ES-I3 (cell line): Measurements from ENCODE around the gene KIAA0319L.
A peak's percentile ranks its signal among the peaks of the same experiment; 100 is the strongest.

Source experiments
- H3K36me3 ChIP-seq: 2 replicates; pipeline ENCODE4 v1.6.1; 2013; ENCODE audit warnings: mild to moderate bottlenecking, low read length, control low read depth, moderate library complexity; ENCODE audit not compliant: insufficient read depth
- H3K4me1 ChIP-seq: 2 replicates; pipeline ENCODE4 v1.6.1; 2013; ENCODE audit warnings: mild to moderate bottlenecking, control low read depth, low read length; ENCODE audit not compliant: insufficient read depth
- H3K9ac ChIP-seq: 2 replicates; pipeline ENCODE4 v1.6.1; 2013; ENCODE audit warnings: low read depth, mild to moderate bottlenecking, low read length, moderate library complexity
- H3K9me3 ChIP-seq: 2 replicates; pipeline ENCODE4 v1.6.1; 2013; ENCODE audit warnings: mild to moderate bottlenecking, low read length, moderate library complexity; ENCODE audit not compliant: control insufficient read depth, insufficient read depth

Gene KIAA0319L

DNA sequence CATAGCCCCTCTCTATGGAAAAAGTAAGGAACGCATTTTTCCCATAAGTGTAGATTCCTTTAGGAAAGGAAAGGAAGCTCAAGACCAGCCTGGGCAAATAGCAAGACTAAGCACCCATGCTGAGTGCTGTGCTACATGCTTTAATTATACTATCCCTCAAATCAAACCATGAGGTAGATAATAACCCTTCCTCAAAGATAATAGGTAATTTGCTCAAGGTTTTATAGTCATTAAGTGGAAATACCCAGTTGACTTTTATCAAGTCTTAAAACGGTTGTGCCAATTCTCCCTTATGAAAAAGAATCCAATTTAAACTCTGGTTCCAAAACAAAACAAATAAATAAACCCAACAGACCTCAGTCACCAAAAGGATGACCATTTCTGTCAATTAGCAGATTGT lies 3.4 kb downstream of the KIAA0319L start:
- Histone ChIP-seq H3K9ac (peak overlapping the region; percentile 39; the same call in 1 of the 2 replicates), H3K36me3 (peaks cover 18% of the 10 kb centered on the region; the same call in 1 of the 2 replicates), H3K4me1 (peaks cover 23% of the 10 kb centered on the region), H3K9me3 (no peaks in the 10 kb centered on the region)

DNA sequence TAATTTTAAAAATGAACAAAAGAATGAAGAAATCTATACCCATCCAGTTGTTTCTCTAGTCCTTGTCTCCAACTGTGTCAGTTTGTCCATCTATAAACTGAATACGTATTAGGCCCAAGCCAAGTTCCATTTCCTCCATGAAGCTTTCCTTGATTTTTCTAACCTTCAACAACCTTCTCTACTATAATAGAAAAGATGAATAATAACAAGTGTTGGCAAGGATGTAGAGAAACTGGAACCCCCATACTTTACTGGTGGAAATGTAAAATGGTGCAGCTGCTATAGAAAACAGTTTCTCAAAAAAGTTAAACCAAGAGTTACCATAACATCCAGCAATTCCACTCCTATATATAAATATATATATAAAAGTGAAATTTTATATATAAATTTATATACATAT lies 10.6 kb downstream of the KIAA0319L start:
- Histone ChIP-seq H3K4me1 (peaks cover 7% of the 10 kb centered on the region), H3K9ac (no peak overlapping the region), H3K36me3 (peaks cover 6% of the 10 kb centered on the region; the same call in 1 of the 2 replicates), H3K9me3 (no peaks in the 10 kb centered on the region)

DNA sequence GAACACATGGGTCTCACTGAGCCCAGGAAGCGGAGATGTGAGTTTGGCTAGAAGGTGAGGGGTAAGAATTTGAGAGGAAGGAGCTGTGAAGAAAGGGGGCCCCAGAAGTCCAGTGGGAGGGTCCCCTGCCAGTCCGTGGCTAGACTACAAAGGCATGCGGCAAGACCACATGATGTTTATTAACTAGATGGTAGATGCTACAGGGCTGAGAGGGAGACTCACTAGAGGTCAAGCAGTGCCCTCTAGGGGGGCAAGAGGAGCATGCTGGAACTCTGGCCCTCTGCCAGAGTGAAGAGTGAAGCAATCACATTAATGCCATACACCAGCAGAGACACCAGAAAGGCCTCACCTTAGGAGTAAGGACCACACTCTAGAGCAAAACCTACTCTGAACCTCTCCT lies 12.2 kb downstream of the KIAA0319L start:
- peaks cover 10% of the 10 kb centered on the region for H3K4me1 ChIP-seq
- H3K36me3 ChIP-seq, result no peaks in the 10 kb centered on the region; the same call in 1 of the 2 replicates

DNA sequence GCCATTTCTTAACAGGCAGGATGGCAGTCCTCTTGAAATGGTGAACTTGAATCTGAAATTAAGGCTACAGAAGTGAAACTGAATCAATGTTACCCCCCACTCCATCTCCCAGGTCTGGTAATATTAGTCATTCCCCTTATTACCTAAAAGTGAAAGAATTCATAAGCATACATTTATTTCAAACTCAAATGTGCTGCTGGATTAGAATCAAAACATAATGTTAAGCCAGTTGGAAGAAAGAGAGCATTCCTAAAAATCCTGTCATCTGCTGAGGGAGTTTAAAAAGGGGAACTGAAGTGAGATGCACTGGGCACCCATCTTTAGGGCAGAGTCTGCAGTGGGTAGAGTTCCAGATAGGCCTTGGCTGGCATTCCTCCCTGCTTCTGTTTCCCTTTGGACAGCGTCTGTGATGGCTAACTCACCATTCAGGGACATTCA lies 17.4 kb downstream of the KIAA0319L start:
- Histone ChIP-seq H3K9ac (no peak overlapping the region), H3K9me3 (no peaks in the 10 kb centered on the region), H3K36me3 (no peaks in the 10 kb centered on the region; the same call in 1 of the 2 replicates), H3K4me1 (peaks cover 47% of the 10 kb centered on the region)

More for the DNA sequence above, 12.2 kb downstream of the KIAA0319L start:
- no peaks in the 10 kb centered on the region for H3K9me3 ChIP-seq
- no peak overlapping the region for H3K9ac ChIP-seq

- Histone ChIP-seq H3K4me1 (peaks cover 45% of the 10 kb centered on the region), H3K9me3 (no peaks in the 10 kb centered on the region), H3K9ac (no peak overlapping the region), H3K36me3 (no peaks in the 10 kb centered on the region; the same call in 1 of the 2 replicates)
Measured at GRCh38 chr1:35539073-35539823, 18.0 kb downstream of the KIAA0319L start.

DNA sequence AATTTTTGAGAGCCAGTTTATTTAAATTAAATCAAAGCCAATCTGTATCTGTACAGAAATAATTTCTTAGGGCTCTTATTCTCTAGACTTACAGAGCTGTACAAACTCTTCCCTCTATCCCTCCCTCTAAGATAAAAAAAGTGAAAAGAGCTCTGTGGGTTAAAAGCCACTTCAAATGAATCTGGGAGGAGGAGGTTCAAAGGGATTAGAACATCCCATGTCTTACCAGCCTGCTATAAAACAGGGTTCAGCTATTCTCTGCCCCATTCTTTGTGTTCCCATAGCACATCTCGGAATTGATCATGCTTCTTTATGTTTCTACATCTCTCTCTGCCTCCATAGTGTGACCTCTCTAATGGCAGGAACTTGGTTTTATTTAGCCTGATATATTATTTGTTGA lies 19.4 kb downstream of the KIAA0319L start:
- Histone ChIP-seq H3K9ac (no peak overlapping the region), H3K36me3 (no peaks in the 10 kb centered on the region; the same call in 1 of the 2 replicates), H3K9me3 (no peaks in the 10 kb centered on the region), H3K4me1 (peaks cover 51% of the 10 kb centered on the region)

DNA sequence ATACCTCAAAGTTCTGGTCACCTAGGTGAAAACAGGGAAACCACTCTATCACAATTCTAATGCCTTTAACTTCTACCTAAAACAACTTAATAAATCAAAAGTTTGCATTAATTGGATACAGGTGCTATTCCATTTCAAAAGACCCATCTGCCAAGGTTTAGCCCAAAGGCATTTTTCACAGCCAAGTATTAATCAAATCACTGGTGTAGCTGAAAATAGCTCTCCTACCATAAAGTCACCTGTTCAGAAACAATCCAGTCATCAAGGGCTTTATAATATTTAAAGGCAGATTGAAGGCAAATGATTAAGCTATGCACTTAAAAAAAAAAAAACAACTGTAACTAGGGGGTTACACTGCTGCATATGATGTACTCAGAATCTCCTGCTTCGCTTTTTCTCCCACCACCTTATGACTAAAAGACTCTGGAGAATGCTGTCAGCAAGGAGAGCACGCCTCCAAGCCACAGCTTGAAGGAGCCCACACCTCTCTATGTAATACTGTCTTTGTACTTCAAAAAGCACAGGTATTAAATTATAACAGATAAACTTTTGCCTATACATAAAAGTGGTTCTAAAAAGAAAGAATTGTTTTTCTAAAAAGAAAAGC lies 20.5 kb downstream of the KIAA0319L start:
- no peak overlapping the region for H3K9ac ChIP-seq
- no peaks in the 10 kb centered on the region for H3K9me3 ChIP-seq
- peaks cover 51% of the 10 kb centered on the region for H3K4me1 ChIP-seq
- no peaks in the 10 kb centered on the region for H3K36me3 ChIP-seq

- H3K9ac ChIP-seq, result no peak overlapping the region
- H3K36me3 ChIP-seq, result no peaks in the 10 kb centered on the region
- no peaks in the 10 kb centered on the region; the same call in 1 of the 2 replicates for H3K9me3 ChIP-seq
- peaks cover 51% of the 10 kb centered on the region for H3K4me1 ChIP-seq
Measured at GRCh38 chr1:35535243-35535642, 22.0 kb downstream of the KIAA0319L start.

GRCh38 chr1:35533586-35533985 lies 23.6 kb downstream of the KIAA0319L start:
- Histone ChIP-seq H3K9ac (no peak overlapping the region), H3K36me3 (peaks cover 7% of the 10 kb centered on the region; the same call in 1 of the 2 replicates), H3K4me1 (peaks cover 34% of the 10 kb centered on the region), H3K9me3 (peaks cover 3% of the 10 kb centered on the region; the same call in 1 of the 2 replicates)

- Histone ChIP-seq H3K9me3 (peaks cover 3% of the 10 kb centered on the region; the same call in 1 of the 2 replicates), H3K36me3 (peaks cover 7% of the 10 kb centered on the region; the same call in 1 of the 2 replicates), H3K4me1 (peaks cover 30% of the 10 kb centered on the region), H3K9ac (no peak overlapping the region)
Measured at GRCh38 chr1:35532497-35533223, 24.5 kb downstream of the KIAA0319L start.

- peaks cover 7% of the 10 kb centered on the region; the same call in 1 of the 2 replicates for H3K36me3 ChIP-seq
- peaks cover 3% of the 10 kb centered on the region; the same call in 1 of the 2 replicates for H3K9me3 ChIP-seq
- H3K9ac ChIP-seq, result no peak overlapping the region
- peaks cover 17% of the 10 kb centered on the region for H3K4me1 ChIP-seq
Measured at GRCh38 chr1:35531368-35531767, 25.8 kb downstream of the KIAA0319L start.

GRCh38 chr1:35530946-35531345 lies 26.3 kb downstream of the KIAA0319L start:
- Histone ChIP-seq H3K9me3 (peaks cover 3% of the 10 kb centered on the region; the same call in 1 of the 2 replicates), H3K4me1 (peaks cover 13% of the 10 kb centered on the region), H3K9ac (no peak overlapping the region), H3K36me3 (peaks cover 7% of the 10 kb centered on the region; the same call in 1 of the 2 replicates)

- peaks cover 3% of the 10 kb centered on the region; the same call in 1 of the 2 replicates for H3K9me3 ChIP-seq
- H3K4me1 ChIP-seq, result peaks cover 7% of the 10 kb centered on the region; the same call in 1 of the 2 replicates
- peaks cover 7% of the 10 kb centered on the region; the same call in 1 of the 2 replicates for H3K36me3 ChIP-seq
- no peak overlapping the region for H3K9ac ChIP-seq
Measured at GRCh38 chr1:35530168-35530567, 27.0 kb downstream of the KIAA0319L start.

DNA sequence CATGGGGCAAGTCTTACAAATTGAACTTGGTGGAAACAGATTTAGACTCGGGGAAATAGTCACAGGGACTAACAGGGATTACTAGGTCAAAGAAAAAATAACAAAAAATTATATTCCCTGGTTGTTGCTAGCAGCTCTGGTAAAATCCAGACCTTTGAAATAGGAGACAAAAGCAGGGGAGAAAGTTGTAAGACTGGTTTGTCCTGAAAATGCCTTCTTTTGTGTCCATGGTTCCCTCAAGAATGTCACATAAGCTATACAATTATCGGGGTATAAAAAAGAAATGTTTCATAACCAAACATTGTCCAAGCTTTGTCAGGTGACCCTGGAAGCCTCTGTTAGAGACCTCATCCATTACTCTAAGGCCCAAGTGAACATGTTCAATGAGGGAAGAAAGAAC lies 33.1 kb downstream of the KIAA0319L start:
- Histone ChIP-seq H3K9me3 (peaks cover under 1% of the 10 kb centered on the region; the same call in 1 of the 2 replicates), H3K36me3 (peaks cover 4% of the 10 kb centered on the region; the same call in 1 of the 2 replicates)

More for the DNA sequence above, 33.1 kb downstream of the KIAA0319L start:
- H3K9ac ChIP-seq, result no peak overlapping the region
- no peaks in the 10 kb centered on the region; the same call in 1 of the 2 replicates for H3K4me1 ChIP-seq
